CD4-positive, alpha-beta T cell treated with Interleukin-10 for 1 hour (primary cell): ENCODE measurements around the gene SPEF1.

Experiments
- DNase-seq: peaks from one replicate; pipeline ENCODE4 v3.0.0-alpha.2; 2020

The SPEF1 gene

DNA sequence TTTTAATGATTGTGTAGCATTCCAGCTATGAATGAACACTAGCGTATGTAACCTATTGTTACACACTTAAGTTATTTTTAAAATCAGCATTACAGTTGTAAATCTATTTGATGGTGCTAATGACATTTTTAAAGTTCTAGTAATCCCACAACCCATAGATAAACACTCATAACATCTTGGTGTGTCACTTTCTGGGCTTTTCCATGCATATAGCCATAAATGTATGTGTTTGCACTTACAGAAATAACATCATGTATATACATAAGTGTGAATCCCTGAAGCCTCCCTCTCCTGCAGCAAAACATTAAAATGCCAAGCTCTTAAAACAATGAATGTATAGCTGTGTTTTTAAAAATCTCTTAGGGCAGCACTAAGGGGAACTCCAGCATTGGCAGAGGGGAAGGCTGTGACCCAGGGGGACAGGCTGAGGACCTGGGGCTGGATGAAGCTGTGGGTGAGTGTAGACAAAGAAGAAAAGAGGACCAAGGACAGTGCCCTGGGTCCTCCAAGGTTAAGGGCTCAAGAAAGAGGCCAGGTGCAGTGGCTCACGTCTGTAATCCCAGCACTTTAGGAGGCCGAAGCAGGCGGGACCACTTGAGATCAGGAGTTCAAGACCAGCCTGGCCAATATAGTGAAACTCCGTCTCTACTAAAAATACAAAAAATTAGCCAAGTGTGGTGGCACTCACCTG lies 6.2 kb upstream of the SPEF1 start:
- DNase-seq, result no peak

DNA sequence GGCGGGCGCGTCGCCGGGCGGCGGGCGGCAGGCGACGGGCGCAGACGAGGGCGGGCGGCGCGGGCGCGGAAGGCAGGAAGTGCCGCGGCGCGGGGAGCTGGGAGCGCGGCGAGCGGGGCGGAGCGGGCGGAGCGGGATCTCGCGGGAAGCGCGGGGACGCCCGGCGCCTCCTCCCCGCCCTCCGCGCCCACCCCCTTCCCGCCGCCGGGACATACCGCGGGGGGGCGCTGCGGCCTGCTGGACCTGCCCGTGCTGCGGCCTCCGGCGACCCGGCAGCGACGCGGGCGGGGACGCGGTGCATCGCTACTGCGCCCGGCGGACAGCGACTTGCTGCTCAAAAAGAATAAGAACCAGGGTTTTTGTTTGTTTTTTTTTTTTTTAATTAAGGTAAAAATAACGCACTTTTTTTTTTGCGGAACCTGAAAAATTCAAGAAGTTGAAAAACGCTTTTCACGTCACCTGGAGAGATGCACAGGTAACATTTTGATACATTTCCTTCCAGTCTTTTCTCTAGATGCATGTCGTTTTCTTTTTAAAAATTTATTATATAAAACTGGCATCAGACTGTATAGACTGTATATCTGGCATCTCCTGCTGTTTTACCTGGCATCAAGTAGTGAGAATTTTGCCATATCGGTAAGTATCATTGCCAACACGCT lies 5.5 kb upstream of the SPEF1 start, which contains the start of gene CENPB:
Gene CENPB, minus strand, starts transcription at position 76 of the 659 bp plus-strand sequence. CDS start 257 bp downstream, outside the sequence.
- peak; percentile 92 for DNase-seq

- peak; percentile 50 for DNase-seq
Measured at GRCh38 chr20:3786126-3786484, 4.9 kb upstream of the SPEF1 start.

DNA sequence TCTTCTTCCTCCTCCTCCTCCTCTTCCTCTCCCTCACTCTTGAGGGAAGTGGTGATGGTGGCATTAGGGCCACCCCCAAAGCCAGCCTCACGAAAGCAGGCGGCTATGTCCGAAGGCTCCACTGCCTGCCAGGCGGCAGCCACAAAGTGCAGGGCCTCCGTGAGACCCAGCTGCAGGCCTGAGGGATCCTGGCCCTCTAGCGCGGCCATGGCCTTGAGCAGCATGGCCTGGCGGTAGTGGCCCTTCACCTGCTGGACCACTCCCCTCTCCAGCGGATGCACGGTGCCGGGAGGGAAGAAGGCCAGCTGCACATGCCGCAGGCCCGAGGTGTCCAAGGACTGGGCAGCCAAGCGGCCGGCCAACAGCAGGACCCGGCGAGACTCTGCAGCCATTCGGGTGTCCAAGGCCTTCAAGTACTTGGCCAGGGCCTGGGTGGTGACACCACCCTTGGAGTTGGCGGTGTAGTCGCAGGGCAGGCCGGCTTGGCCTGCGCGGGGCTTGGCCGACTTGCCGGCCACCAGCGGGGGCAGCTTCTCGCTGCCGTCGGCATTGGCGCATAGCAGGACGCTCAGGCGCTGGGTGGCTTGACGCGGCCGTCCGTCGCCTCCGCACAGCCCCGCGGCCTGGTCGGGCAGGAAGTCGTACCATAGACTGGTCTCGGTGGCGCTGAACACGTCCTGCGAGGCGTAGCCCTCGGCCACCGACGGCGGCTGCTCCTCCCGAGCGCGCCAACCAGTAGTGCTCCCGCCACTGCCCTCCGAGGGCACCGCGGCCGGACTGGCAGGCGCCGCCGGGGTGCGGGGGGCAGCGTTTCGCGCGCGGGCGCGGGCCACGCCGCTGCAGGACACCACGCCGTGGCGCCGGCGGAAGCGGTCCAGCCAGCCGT lies 4.2 kb upstream of the SPEF1 start:
- no peak for DNase-seq

GRCh38 chr20:3784863-3785239 lies 3.6 kb upstream of the SPEF1 start:
- DNase-seq, result no peak

DNA sequence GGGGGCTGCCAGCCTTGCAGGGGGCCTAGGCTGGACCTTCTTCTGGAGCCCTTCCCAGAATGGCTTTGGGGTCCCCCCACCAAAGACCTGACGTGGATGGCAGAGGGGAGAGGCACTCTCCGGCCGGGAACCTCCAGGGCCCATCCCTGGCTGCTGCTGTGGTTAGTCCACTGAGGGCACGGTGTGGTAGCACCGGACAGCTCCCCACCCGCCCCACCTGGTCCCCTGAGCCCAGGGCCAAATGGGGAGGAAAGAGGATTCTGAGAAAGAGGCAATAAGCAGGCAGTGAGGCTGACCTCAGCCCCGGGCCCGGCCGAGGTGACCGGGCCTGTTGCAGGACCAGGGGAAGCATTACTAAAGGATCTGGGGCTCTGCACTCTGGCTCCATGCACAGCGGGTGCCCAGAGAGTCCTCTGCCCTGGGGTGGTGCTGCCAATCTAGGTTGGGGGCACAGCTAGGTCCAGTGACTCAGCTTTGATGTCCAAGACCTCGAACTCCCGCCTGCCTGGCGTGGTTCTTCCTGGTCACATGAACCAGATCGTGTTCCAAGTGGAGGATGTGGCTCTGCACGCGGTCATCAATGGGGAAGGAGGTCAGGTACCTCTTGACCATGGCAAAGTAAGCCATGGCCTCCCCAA lies 3.1 kb upstream of the SPEF1 start:
- DNase-seq, result no peak

DNA sequence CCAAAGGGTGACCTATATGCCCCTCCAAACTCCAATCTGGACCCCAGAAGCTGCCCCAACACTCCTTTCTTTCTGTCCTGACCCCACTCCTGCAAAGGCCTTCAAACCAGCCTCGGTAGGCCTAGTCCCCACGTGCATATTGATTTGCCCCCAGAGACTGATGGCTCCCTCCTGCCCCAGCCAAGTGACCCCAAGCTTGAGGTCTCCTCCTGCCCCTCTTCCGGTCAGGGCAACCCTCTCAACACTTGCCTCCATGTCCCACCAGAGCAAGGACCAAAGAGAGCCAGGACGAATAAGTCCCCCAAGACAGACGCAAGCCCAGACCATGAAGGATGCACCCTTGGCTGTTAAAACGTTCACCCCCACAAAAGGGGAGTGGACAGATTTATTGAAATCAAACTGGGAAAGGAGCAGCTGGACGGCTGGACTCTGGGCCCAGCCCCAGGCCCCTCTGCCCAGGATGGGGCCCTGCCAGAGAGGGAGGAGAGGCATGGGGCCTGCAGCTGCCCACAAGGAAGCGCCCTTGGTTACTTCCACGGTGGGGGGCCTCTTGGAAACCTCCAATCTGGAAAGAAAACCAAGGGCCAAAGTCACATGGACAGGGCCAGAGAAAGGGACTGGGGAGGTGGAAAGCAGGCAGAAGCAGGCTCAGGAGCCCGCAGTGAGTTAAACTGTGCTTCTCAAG lies 2.4 kb upstream of the SPEF1 start:
- DNase-seq, result no peak

- no peak for DNase-seq
Measured at GRCh38 chr20:3783068-3783489, 1.8 kb upstream of the SPEF1 start.

DNA sequence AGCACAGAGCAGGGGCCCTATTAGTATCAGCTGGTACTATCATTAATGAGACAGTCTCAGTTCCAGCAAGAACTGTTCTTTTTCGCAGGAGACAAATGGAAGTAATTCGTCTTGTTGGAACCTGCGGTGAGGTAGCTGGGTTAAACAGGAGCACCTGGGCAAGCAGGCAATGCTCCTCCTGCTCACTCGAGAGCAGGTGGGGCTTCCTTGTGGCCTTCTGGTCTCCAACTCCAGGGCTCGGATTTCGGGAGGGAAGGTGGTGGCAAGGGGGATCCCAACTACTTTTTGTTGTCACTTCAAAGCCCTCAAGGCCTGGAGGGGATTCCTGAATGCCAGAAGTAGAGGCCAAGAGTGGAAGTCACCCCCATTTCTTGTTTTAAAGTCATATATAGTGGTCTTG lies 1.3 kb upstream of the SPEF1 start:
- DNase-seq, result no peak

DNA sequence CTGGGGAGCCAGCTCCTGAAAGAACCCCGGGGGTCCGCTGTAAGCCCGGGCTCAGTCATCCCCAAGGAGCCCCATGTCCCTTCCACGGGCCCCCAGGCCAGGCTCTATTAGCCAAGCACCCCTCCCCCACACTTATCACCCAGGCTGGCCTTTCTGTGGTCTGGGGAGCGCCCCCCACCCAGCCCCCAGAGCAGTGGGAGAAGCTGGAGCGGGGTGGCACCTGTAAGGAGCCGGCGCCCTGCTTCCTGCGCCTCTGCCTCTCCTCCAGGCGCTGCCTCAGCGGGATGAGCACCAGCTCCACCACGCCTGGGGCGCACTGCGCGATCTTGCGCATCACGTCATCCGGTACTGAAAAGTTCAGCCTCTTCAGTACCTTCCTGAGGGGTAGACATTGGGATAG lies 2.3 kb downstream of the SPEF1 start:
- no peak for DNase-seq

DNA sequence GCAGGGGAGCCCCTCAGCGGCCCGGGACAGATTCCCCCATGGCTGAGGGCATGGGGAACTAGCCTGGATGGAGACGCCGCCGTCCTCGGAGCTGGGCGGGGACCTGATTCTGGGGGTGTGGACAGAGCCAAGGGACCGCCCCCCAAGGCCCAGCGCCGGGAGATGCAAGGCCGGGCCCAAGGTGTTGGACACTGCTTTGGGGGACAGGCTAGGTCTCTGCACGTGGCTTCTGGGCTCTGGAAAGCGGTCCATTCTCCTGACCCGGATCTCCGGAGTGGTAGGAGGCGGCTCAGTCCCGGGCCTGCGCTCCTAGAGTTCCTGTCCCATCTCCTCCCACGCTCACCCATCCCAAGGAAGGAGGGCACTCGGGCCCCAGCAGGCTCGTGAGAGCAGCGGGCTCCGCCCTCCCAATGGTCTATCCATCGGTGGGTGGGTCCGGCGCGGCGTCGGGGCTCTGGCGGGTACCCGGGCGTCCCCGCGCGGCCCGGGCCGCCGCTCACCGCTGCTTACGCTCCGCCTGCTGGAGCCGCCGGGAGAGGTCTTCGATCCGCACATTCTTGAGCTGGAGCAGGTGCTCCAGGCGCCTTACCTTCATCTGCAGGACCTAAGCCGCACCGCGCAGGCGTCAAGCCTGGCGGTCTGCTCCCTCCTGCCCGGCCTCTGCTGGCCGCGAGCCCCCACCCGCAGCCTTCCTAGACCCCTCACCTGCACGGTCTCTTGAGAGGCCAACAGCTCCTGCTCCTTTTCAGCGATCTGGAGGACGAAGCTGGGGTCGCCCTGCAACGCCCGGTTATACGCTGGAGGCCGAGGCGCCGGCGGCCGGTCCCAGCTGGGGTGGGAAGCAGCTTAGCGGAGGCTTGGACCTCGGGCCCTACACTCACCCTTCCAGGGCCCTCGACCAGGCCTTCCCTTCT lies 3.3 kb downstream of the SPEF1 start:
- DNase-seq, result peak; percentile 52

GRCh38 chr20:3777381-3777715 lies 3.9 kb downstream of the SPEF1 start:
- DNase-seq, result no peak

- no peak for DNase-seq
Measured at GRCh38 chr20:3775457-3776108, 5.7 kb downstream of the SPEF1 start.

DNA sequence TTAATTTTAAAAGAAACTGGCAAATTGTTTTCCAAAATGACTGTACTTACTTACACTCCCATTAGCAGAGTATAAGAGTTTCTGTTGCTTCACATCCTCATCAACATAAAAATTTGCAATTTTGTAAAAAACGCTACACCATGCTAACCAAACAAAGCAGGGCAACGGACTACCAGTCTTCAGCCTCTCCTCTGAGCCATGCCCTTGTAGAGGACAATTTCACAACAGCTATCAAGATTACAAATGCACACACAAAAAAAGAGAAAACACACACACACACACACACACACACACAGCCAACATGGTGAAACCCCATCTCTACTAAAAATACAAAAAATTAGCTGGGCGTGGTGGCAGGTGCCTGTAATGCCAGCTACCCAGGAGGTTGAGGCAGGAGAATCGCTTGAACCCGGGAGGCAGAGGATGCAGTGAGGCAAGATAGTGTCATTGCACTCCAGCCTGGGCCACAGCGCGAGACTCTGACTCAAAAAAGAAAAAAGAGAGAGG lies 9.6 kb downstream of the SPEF1 start:
- no peak for DNase-seq

GRCh38 chr20:3768342-3769130 lies 12.7 kb downstream of the SPEF1 start:
- DNase-seq, result peak; percentile 88

GRCh38 chr20:3767427-3768341 lies 13.6 kb downstream of the SPEF1 start, which contains the start of gene ADISSP:
Gene ADISSP, minus strand, starts transcription at chr20:3767753. Its CDS starts 7,653 bp downstream, at chr20:3760100.
- peak; percentile 98 for DNase-seq

DNA sequence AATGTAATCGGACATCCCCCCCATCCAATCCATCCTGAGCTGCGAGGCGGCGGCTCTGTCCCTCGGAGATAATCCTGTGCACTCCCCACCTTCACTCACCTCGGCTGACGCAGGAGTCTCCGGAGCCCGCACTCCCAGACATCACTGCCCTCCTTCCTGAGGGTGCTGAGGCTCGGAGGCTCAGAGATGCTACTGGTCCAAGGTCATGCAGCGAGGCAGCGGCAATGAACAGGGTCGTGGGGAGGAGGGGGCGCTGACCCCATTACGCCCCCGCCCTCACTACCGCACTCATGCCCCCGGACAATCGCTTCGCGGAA lies 14.2 kb downstream of the SPEF1 start:
- DNase-seq, result no peak

DNA sequence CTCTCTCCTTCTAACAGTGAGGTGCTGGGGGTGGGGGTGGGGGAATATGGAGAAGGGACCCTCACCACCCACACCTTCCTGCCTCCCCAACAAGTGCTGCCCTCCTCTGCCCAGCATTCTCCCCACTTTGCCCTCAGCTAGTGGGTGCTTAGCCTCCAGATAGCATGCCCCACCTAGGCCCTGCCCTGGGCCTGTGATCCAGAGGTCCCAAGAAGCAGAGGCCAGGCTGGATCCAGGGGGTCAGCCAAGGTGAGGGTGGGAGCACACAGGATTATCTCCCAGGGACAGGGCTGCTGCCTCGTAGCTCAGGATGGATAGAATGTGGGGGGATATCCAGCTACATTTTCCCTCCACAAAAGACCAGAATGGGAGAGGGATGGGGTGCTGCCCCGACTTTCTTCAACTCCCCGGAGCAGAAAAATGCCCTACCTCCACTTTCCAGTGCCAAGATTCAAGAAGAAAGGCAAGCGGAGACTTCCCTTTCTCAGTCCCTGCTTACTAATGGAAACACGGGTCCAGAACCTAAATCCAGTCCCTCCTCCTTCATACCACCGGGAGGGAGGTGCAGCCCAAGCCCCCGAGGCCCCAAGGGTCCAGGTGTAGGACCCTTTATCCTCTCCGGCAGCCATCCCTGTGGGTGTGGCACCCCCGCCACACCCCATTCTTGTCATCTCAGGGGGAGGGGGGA lies 14.7 kb downstream of the SPEF1 start:
- no peak for DNase-seq
